Neuron (in vitro differentiated cells): ENCODE measurements around the gene SARDH.

Experiments used
- H2AFZ ChIP-seq: one replicate; pipeline ENCODE4 v1.6.1; 2013; ENCODE audit warnings: low read depth, mild to moderate bottlenecking, inconsistent platforms, low read length, moderate library complexity
- H3K27me3 ChIP-seq: one replicate; pipeline ENCODE4 v1.6.1; 2013; ENCODE audit warnings: low read length; ENCODE audit not compliant: insufficient read depth
- H3K36me3 ChIP-seq: one replicate; pipeline ENCODE4 v1.6.1; 2013; ENCODE audit warnings: low read length; ENCODE audit not compliant: insufficient read depth
- H3K4me1 ChIP-seq: one replicate; pipeline ENCODE4 v1.6.1; 2013; ENCODE audit warnings: low read length; ENCODE audit not compliant: insufficient read depth
- H3K4me3 ChIP-seq: 2 replicates; pipeline ENCODE4 v1.5.1; 2013; ENCODE audit warnings: mild to moderate bottlenecking, low read length, moderate library complexity
- H3K9me3 ChIP-seq: one replicate; pipeline ENCODE4 v1.6.1; 2013; ENCODE audit warnings: low read length

The SARDH gene

DNA sequence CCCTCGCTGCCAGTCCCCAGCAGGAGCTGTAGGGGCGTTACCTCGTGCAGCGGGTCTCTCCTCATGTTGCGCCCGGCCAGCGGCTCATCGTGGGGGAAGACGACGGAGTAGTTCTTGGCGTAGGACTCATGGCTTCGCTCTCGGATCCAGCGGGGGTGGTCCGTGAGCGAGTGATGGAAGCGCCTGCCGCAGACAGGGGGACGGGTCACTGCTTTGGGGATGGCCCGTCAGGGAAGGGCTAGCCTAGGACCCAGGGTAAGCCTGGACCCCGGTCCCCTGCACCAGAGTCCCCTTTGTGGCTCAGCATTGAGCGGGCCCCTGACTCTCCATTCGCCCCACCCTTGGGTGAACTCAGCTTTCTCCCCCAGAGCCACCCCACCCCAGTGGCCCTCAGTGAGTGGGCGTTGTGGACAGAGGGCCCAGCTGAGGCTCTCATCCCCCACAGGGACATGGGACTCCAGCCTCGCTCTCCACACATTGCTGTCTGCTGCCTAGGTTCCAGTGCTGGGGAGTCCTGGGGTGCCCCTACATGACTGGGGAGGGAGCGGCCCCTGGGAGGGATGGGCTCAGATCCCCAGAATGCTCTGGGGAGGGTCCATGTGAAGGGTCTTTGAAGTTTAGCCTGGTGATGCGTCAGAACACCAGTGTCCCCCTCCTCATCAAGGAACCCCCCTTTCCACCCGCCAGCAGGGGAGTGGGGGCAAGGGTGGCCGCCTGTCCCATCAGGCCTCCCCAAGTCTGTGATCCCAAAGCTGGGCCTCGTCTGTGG lies 29.7 kb downstream of the SARDH start:
- H3K4me1 ChIP-seq: peaks cover 2% of the 10 kb centered on the region
- H3K4me3 ChIP-seq: no peak overlapping the region
- no peaks in the 10 kb centered on the region for H3K27me3 ChIP-seq
- no peaks in the 10 kb centered on the region for H3K36me3 ChIP-seq
- H2AFZ ChIP-seq: no peak overlapping the region
- no peaks in the 10 kb centered on the region for H3K9me3 ChIP-seq

DNA sequence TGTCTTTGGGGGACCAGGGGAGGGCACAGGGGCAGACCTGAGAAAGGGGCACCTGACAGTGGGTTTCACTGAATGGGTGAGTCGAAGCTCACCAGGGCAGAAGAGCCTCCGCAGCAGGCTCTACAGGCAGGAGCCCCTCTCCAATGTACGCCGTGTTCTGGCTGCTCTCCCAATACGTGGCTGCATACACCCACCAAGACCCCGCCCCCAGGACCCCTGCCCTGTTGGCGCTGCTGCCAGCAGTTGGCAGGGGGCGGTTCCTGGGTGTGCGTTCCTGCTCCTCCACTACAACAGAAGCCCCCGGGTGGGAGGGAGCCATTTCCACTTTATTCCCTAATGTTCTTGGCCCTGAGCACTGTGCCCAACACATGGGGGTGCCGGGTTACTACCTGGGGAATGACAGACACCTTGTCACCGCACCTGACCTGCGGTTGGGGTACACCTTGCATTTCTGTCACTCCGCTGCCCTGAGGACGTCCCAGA lies 30.3 kb downstream of the SARDH start:
- Histone ChIP-seq H3K27me3 (no peaks in the 10 kb centered on the region), H2AFZ (no peak overlapping the region), H3K9me3 (no peaks in the 10 kb centered on the region), H3K4me3 (no peak overlapping the region), H3K36me3 (no peaks in the 10 kb centered on the region), H3K4me1 (peaks cover 2% of the 10 kb centered on the region)

DNA sequence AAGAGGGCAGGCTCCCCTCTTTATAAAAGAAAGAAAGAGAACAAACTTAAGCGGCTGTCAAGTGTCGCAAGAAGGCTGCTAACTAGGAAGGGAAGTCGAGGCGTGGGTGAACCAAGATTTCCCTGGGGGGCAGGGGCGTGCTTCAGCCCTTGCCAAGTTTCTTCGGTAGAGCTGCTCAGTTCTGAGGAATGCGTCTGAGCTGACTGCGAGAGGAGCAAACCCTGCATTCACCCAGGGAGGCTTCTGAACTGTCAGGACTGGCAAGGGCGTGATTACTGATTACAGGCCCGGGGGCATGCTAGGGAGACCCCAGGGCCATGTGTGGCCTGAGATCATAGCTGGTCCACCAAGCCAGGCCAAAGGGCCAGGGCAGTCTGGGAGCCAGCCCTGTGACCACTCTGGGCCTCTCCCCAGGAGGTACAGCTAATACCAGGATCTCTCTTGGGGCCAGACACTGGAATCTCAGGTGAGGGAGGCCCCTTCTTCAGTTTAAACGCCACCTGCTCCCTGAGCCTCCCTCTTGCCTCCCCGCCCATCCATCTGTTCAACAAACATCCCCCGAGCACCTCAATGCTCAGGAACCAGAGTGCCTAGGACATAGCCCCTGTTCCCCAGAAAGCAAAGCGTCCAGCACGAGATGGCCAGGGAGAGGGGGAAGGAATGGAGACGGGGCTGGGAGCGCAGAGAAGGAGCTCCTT lies 30.9 kb downstream of the SARDH start:
- no peaks in the 10 kb centered on the region for H3K9me3 ChIP-seq
- H3K27me3 ChIP-seq: no peaks in the 10 kb centered on the region
- H3K4me1 ChIP-seq: peaks cover 2% of the 10 kb centered on the region
- H3K4me3 ChIP-seq: no peak overlapping the region
- H2AFZ ChIP-seq: no peak overlapping the region
- no peaks in the 10 kb centered on the region for H3K36me3 ChIP-seq

DNA sequence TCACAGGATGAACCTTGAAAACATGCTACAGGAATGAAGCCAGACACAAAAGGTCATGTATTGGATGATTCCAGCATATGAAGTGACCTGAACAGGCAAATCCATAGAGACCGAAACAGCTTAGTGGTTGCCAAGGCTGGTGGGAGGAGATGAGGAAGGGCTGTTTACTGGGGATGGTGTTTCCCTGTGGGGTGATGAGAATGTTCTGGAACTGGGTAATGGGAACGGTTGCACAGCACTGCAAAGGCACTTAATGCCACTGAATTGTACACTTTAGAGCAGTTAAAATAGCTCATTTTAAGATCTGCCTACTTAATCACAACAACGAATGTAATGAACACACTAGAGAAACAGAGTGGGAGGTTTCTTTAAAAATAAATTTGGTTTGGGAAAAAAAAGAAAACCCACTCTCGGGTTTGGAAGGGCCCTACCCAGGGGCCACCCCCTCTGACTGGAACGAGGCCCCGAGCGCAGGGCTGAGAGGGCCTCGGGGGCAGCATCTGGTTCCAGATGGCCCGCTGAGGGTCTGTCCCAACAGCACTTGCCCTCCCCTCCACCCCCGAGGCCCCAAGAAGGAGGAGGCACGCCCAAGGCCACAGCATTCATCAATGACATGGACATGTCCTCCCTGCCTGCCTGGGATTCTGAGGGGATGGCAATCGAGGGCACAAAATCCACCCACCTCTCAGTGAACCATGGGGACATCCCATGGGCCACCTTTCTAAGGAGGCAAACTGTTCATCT lies 31.7 kb downstream of the SARDH start:
- no peaks in the 10 kb centered on the region for H3K9me3 ChIP-seq
- H3K36me3 ChIP-seq: no peaks in the 10 kb centered on the region
- no peaks in the 10 kb centered on the region for H3K27me3 ChIP-seq
- H3K4me3 ChIP-seq: no peak overlapping the region
- H3K4me1 ChIP-seq: no peaks in the 10 kb centered on the region
- no peak overlapping the region for H2AFZ ChIP-seq

DNA sequence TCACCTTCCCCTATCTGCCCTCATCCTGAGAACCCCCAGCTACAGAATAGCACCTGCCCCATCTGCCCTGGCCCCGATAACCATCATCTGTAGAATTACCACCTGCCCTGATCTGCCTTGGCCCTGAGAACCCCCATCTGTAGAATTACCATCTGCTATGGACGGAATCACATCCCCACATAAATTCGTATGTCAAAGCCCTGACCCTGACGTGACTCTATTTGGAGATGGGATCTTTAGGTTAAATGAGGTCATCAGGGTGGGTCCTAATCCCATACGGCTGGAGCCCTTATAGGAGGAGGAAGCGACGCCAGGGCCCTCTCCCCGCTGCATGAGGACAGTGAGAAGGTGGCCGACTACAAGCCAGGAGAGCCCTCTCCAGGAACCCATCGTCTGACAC lies 32.6 kb downstream of the SARDH start:
- Histone ChIP-seq H3K36me3 (no peaks in the 10 kb centered on the region), H3K9me3 (no peaks in the 10 kb centered on the region), H3K4me3 (no peak overlapping the region), H3K27me3 (no peaks in the 10 kb centered on the region), H3K4me1 (no peaks in the 10 kb centered on the region), H2AFZ (no peak overlapping the region)

DNA sequence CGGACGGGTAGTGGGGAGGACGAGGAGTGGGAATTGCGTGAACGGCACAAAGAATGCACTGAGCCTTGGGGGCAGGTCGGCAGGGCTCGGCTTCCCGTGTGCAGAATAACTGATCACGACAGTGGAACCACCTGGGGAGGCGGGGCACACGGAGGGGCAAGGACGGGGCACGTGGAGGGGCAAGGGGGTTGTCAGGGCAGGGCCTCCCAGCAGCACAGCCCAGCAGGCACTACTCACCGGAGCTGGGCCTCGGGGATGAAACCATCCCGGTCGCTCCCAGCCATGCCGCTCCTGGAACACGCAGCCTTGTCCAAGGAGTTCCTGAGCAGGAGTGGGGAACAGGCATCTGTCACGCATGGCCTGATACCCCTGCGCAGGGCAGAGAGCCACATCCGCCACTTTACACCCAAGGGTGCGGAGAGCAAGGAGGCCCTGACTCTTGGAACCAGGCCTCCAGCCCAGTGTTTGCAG lies 33.4 kb downstream of the SARDH start:
- Histone ChIP-seq H3K4me1 (no peaks in the 10 kb centered on the region), H3K4me3 (no peak overlapping the region), H3K27me3 (no peaks in the 10 kb centered on the region), H3K9me3 (no peaks in the 10 kb centered on the region), H2AFZ (no peak overlapping the region), H3K36me3 (no peaks in the 10 kb centered on the region)

DNA sequence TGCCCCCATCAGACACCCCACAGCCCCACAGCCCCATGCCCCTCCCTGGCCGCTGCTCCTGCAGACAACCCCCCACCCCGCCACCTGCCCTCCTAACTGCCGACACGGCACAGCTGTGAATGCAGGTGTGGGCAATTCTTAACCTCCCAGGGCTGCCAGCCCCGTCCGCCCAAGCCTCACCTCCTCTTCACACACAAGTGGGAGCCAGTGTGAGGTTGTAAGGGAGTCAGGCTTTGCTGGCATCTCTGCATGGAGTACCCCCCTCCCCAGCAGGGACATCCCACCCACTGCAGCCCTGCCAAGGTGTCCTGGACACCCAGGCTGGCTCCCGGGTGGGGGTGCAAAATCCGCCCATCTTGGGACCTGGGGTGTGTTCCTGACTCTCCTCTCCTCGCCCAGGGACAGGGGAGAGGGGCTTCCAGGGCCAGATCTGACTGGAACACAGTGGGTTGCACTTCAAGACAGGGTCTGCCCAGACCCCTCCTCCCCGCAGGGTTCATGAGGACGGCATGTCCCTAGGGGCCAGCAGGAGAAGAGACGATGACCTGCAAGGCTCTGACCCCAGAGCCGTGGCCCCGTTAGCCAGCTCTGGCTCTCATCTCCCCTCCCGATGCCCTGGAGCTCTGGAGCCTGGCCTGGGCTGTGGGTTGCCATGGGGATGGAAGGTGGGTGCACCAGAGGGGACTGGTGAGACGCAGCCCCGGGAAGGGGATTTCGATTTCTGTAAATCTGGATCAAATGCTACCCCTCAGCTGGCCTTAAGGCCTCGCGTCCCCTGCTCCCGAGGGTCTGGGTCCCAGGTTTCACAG lies 34.4 kb downstream of the SARDH start:
- Histone ChIP-seq H3K4me1 (no peaks in the 10 kb centered on the region), H2AFZ (no peak overlapping the region), H3K36me3 (no peaks in the 10 kb centered on the region), H3K27me3 (no peaks in the 10 kb centered on the region), H3K9me3 (no peaks in the 10 kb centered on the region), H3K4me3 (no peak overlapping the region)

DNA sequence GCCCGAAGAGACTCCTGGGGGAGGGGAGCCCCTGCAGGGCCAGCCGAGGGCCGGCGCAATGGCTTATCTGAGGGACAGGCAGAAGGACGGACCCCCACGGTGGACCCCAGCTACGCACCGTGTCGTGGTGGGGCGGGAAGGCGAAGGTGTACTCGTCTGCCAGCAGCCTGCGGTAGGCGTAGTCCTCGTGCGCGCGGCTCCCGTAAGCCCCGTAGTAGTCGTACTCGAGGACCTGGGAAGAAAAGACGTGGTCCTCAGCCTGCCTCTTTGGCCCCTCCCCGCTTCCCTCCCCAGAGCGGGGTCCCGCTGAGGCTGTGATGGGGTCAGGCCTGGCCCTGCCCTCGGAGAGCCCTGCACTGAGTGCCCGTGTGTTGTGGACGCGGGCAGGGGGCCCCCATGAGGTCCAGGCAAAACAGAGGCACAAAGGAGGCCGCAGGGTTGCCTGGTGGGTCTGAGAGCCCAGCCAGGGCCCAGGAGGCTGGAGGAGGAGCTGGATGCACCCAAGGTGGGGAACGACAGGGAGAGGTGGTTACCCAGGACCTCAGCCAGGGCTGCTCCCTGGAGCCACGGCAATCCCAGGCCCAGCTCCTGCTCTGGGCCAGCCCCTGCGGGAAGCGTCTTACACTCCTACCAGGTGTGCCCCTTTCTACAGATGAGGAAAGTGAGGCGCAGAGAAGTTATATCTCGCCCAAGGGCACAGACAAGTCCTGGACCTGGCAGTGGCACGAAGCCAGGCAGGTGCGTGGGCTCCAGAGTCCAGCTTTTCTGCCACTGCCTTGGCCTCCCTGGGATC lies 35.2 kb downstream of the SARDH start:
- Histone ChIP-seq H2AFZ (no peak overlapping the region), H3K36me3 (no peaks in the 10 kb centered on the region), H3K4me1 (no peaks in the 10 kb centered on the region), H3K9me3 (no peaks in the 10 kb centered on the region), H3K4me3 (no peak overlapping the region), H3K27me3 (no peaks in the 10 kb centered on the region)

DNA sequence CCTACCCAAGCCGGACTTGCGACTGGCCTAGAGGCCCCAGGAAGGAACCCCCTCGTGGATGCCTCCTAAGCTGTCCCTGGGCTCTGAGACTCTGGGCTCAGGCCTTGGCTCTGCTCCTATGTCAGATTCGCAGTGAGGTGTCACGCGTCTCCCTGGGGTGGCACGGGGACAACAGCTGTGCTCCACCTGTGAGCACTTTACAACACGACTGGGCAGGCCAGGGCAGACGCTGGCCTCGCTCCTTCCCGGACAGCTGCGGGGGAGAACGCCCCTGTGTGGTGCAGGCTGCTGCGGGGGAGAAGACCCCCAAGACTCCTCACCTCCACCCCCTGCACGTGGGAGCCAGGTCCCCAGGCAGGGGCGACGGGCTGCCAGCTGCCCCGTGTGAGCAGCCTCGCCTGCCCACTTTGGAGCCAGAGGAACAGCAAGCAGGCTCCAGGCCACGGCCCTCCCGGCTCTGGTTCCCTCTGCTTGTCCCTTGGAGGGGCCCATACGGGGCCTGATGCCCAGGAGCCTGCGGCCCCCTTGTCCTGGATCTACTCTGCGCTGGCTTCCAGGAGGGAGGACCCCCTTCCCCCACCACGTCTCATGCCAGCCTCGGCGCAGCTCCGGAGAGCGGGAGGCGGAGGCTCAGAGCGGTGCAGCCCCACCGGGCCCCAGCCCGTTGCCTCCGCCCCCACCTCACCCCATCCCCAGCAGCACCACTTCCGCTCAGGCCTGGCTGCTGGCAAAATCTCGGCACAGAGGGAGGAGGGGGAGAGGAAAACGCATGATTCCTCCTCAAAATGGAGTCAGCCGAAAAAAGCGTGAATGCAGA lies 36.0 kb downstream of the SARDH start:
- no peaks in the 10 kb centered on the region for H3K36me3 ChIP-seq
- H2AFZ ChIP-seq: no peak overlapping the region
- H3K4me1 ChIP-seq: no peaks in the 10 kb centered on the region
- no peak overlapping the region for H3K4me3 ChIP-seq
- no peaks in the 10 kb centered on the region for H3K27me3 ChIP-seq
- no peaks in the 10 kb centered on the region for H3K9me3 ChIP-seq

DNA sequence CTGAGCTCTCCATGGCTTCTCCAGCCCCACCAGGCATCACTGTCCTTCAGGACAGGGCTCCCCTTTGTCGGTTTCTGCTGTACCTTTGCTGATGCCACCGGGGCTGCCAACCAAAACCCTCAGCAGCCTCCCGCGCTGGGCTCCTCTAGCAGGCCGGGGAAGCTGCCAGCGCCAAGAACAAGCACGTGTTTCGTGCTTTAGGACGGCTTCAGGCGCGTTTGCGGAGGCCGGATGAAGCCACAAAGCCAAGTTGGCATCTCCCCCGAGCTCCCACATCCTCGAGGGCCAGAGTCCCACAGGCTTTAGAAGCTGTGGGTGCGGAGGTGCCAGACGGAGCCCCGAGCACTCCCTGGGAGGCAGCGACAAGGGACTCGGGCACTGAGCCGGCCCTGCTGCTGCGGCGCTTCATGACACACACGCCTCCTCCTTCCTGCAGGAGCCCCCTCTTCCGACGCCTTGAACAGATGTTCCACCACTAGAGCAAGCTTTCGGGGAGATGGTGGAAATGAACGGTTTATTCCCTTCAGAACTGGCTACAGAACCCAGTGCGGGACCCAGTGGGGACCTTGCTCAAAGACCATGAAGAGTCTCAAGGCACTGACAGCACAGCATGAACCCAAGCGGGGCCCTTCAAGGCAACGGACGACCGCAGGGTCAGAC lies 36.7 kb downstream of the SARDH start:
- Histone ChIP-seq H3K9me3 (no peaks in the 10 kb centered on the region), H3K4me1 (no peaks in the 10 kb centered on the region), H3K4me3 (no peak overlapping the region), H3K36me3 (no peaks in the 10 kb centered on the region), H2AFZ (no peak overlapping the region), H3K27me3 (no peaks in the 10 kb centered on the region)

DNA sequence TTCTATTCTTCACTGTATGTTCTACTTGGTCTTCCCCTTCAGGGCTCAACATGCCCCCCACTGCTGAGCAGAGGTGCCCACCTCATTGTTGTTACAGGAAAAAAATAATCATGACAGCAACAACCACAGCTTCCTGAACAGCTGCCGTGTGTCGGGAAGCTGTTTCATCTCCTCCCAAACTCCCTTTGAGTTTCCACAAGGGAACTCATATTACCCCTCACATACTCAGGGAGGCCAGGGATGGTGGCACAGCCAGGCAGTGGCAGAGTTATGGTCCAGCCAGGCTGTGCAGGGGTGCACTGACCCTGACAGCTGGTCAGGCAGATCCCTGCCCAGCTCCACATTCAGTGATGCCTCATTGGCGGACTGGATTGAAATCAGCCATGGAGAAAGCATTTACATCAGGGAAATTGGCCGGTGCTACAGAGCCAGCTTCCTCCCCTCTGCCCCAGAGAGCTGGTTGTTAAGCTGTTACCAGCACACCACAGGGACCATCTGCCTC lies 37.3 kb downstream of the SARDH start:
- no peaks in the 10 kb centered on the region for H3K27me3 ChIP-seq

More for the DNA sequence above, 37.3 kb downstream of the SARDH start:
- no peak overlapping the region for H2AFZ ChIP-seq
- H3K36me3 ChIP-seq: no peaks in the 10 kb centered on the region
- H3K4me1 ChIP-seq: no peaks in the 10 kb centered on the region
- no peaks in the 10 kb centered on the region for H3K9me3 ChIP-seq
- no peak overlapping the region for H3K4me3 ChIP-seq
